ENCODE results near the gene REC8. TPM values are rescaled to one million over a fixed set of nuclear protein-coding genes. Genes with fewer than 3 reads are reported as not detected.
A peak's percentile ranks its signal among the peaks of the same experiment; 100 is the strongest.
"Not testable (repeated sequence)": the region's sequence is repeated elsewhere in the genome, so short reads cannot be mapped to it uniquely, and the experiment has no call there.

The REC8 gene
- total RNA-seq, 8 experiments from 2014 or later, result 2.6 to 41.2 (median 23.5) TPM

- H3K27ac ChIP-seq, result peak within 1 kb of the TSS; percentile 90 to 91
- 0 to 4% (median 0%) methylated on average over 5 to 38 of the region's 53 CpGs; no CpG with 5 or more reads in 4 of the 10 experiments for WGBS, 10 experiments
Measured at GRCh38 chr14:24212924-24213865, 41.3 kb downstream of the REC8 start, which contains the start of gene CHMP4A. Gene CHMP4A (minus strand): TSS chr14:24213488. CDS start chr14:24213439, 49 bp downstream.

GRCh38 chr14:24213866-24214662 is 42.2 kb downstream of the REC8 start:
- H3K4me3 ChIP-seq, result peak overlapping the region; percentile 65 to 77 (median 72)
- peak overlapping the region; percentile 83 to 91 for H3K27ac ChIP-seq
- no peak for ATAC-seq (replicated peaks in 6 of 8)
- 75 to 100% (median 94%) methylated on average over 2 to 7 of the region's 7 CpGs; no CpG with 5 or more reads in 2 of the 10 experiments for WGBS, 10 experiments
- in situ Hi-C loops (cut with MboI; ENCODE audit: low pct_unique_long_range_greater_than_20kb in 2 of 9, low sequenced_read_pairs in 9 of 9, unreplicated experiment in 9 of 9), result no loop called here
- H3K4me1 ChIP-seq (replicated peaks in 1 of 2), result peaks cover 21 to 24% of the 10 kb centered on the region in 2 donors

More at GRCh38 chr14:24212924-24213865, 41.3 kb downstream of the REC8 start, which contains the start of gene CHMP4A:
- peak within 1 kb of the TSS; percentile 65 to 77 (median 72) for H3K4me3 ChIP-seq
- peak; percentile 84 to 93 (median 90) for ATAC-seq (replicated peaks in 6 of 8)
- in situ Hi-C loops (cut with MboI; ENCODE audit: low pct_unique_long_range_greater_than_20kb in 2 of 9, low sequenced_read_pairs in 9 of 9, unreplicated experiment in 9 of 9), result no loop called here
- peaks cover 21 to 24% of the 10 kb centered on the region in 2 donors for H3K4me1 ChIP-seq (replicated peaks in 1 of 2)

GRCh38 chr14:24215495-24216344 is 43.8 kb downstream of the REC8 start, which contains the start of gene MDP1:
Gene MDP1 (minus strand): TSS chr14:24216066. CDS start chr14:24215955, 111 bp downstream.
- peak; percentile 63 to 81 (median 74) for ATAC-seq (replicated peaks in 6 of 8)
- Histone ChIP-seq H3K27ac (peak within 1 kb of the TSS; percentile 82 to 92), H3K4me1 (replicated peaks in 1 of 2) (peaks cover 21 to 24% of the 10 kb centered on the region in 2 donors), H3K4me3 (peak within 1 kb of the TSS; percentile 54 to 85 (median 69))
- in situ Hi-C loops (cut with MboI; ENCODE audit: low pct_unique_long_range_greater_than_20kb in 2 of 9, low sequenced_read_pairs in 9 of 9, unreplicated experiment in 9 of 9), result no loop called here
- 0 to 7% (median 0%) methylated on average over 1 to 14 of the region's 40 CpGs; no CpG with 5 or more reads in 2 of the 10 experiments for WGBS, 10 experiments

- H3K27ac ChIP-seq, result peak overlapping the region; percentile 82 to 92
- WGBS, 10 experiments, result 71 to 100% (median 90%) methylated on average over 1 to 2 of the region's 2 CpGs; no CpG with 5 or more reads in 4 of the 10 experiments
- peak overlapping the region; percentile 54 to 85 (median 69) for H3K4me3 ChIP-seq
- ATAC-seq (replicated peaks in 6 of 8), result no peak
- in situ Hi-C loops (cut with MboI; ENCODE audit: low pct_unique_long_range_greater_than_20kb in 2 of 9, low sequenced_read_pairs in 9 of 9, unreplicated experiment in 9 of 9), result no loop called here
- peaks cover 21 to 24% of the 10 kb centered on the region in 2 donors for H3K4me1 ChIP-seq (replicated peaks in 1 of 2)
Measured at GRCh38 chr14:24216345-24216699, 44.4 kb downstream of the REC8 start.

- ATAC-seq (replicated peaks in 6 of 8), result not testable (repeated sequence)
- 50 to 100% (median 100%) methylated on average over 1 of the region's 1 CpG; no CpG with 5 or more reads in 2 of the 10 experiments for WGBS, 10 experiments
Measured at GRCh38 chr14:24216876-24217275, 45.0 kb downstream of the REC8 start.

GRCh38 chr14:24219080-24219479 is 47.2 kb downstream of the REC8 start:
- 88 to 100% (median 100%) methylated on average over 1 to 4 of the region's 4 CpGs; no CpG with 5 or more reads in 3 of the 10 experiments for WGBS, 10 experiments
- ATAC-seq (replicated peaks in 6 of 8), result no peak

More at GRCh38 chr14:24216876-24217275, 45.0 kb downstream of the REC8 start:
- in situ Hi-C loops (cut with MboI; ENCODE audit: low pct_unique_long_range_greater_than_20kb in 2 of 9, low sequenced_read_pairs in 9 of 9, unreplicated experiment in 9 of 9); H3K4me3 ChIP-seq; H3K27ac ChIP-seq: not testable (repeated sequence)
- peaks cover 21 to 24% of the 10 kb centered on the region in 2 donors for H3K4me1 ChIP-seq (replicated peaks in 1 of 2)

GRCh38 chr14:24219521-24219920 is 47.6 kb downstream of the REC8 start:
- H3K4me3 ChIP-seq, result no peak overlapping the region
- H3K4me1 ChIP-seq (replicated peaks in 1 of 2), result peaks cover 10 to 11% of the 10 kb centered on the region in 2 donors
- 0 to 73% (median 56%) methylated on average over 2 to 3 of the region's 3 CpGs; no CpG with 5 or more reads in 1 of the 10 experiments for WGBS, 10 experiments
- H3K27ac ChIP-seq, result no peak overlapping the region
- in situ Hi-C loops (cut with MboI; ENCODE audit: low pct_unique_long_range_greater_than_20kb in 2 of 9, low sequenced_read_pairs in 9 of 9, unreplicated experiment in 9 of 9), result no loop called here
- no peak for ATAC-seq (replicated peaks in 6 of 8)

More at GRCh38 chr14:24219080-24219479, 47.2 kb downstream of the REC8 start:
- in situ Hi-C loops (cut with MboI; ENCODE audit: low pct_unique_long_range_greater_than_20kb in 2 of 9, low sequenced_read_pairs in 9 of 9, unreplicated experiment in 9 of 9), result no loop called here
- Histone ChIP-seq H3K4me3 (no peak overlapping the region), H3K4me1 (replicated peaks in 1 of 2) (peaks cover 11 to 14% of the 10 kb centered on the region in 2 donors), H3K27ac (no peak overlapping the region)

- ATAC-seq (replicated peaks in 6 of 8); in situ Hi-C loops (cut with MboI; ENCODE audit: low pct_unique_long_range_greater_than_20kb in 2 of 9, low sequenced_read_pairs in 9 of 9, unreplicated experiment in 9 of 9); H3K4me3 ChIP-seq; H3K4me1 ChIP-seq (replicated peaks in 1 of 2); H3K27ac ChIP-seq: not testable (repeated sequence)
- 90 to 100% (median 100%) methylated on average over 1 to 4 of the region's 4 CpGs; no CpG with 5 or more reads in 3 of the 10 experiments for WGBS, 10 experiments
Measured at GRCh38 chr14:24222987-24223386, 51.1 kb downstream of the REC8 start.

GRCh38 chr14:24224618-24225071 is 52.8 kb downstream of the REC8 start:
- 62 to 100% (median 94%) methylated on average over 1 to 7 of the region's 7 CpGs for WGBS, 10 experiments
- no peak for ATAC-seq (replicated peaks in 6 of 8)
- Histone ChIP-seq H3K4me1 (replicated peaks in 1 of 2) (no peaks in the 10 kb centered on the region), H3K4me3 (no peak overlapping the region), H3K27ac (no peak overlapping the region)
- in situ Hi-C loops (cut with MboI; ENCODE audit: low pct_unique_long_range_greater_than_20kb in 2 of 9, low sequenced_read_pairs in 9 of 9, unreplicated experiment in 9 of 9), result no loop called here

- H3K27ac ChIP-seq, result no peak overlapping the region
- H3K4me3 ChIP-seq, result no peak overlapping the region
- ATAC-seq (replicated peaks in 6 of 8), result no peak
- peaks cover 3 to 5% of the 10 kb centered on the region in 2 donors for H3K4me1 ChIP-seq (replicated peaks in 1 of 2)
- 38 to 100% (median 83%) methylated on average over 1 of the region's 1 CpG; no CpG with 5 or more reads in 1 of the 10 experiments for WGBS, 10 experiments
- in situ Hi-C loops (cut with MboI; ENCODE audit: low pct_unique_long_range_greater_than_20kb in 2 of 9, low sequenced_read_pairs in 9 of 9, unreplicated experiment in 9 of 9), result no loop called here
Measured at GRCh38 chr14:24226473-24226872, 54.6 kb downstream of the REC8 start.

- WGBS, 10 experiments, result 0% methylated on average over 1 of the region's 1 CpG; no CpG with 5 or more reads in 9 of the 10 experiments
- no peak for ATAC-seq (replicated peaks in 6 of 8)
- peaks cover 11 to 13% of the 10 kb centered on the region in 2 donors for H3K4me1 ChIP-seq (replicated peaks in 1 of 2)
- H3K27ac ChIP-seq, result no peak overlapping the region
- no peak overlapping the region for H3K4me3 ChIP-seq
- in situ Hi-C loops (cut with MboI; ENCODE audit: low pct_unique_long_range_greater_than_20kb in 2 of 9, low sequenced_read_pairs in 9 of 9, unreplicated experiment in 9 of 9), result no loop called here
Measured at GRCh38 chr14:24228902-24229301, 57.0 kb downstream of the REC8 start.

All from motor neuron (in vitro differentiated cells).